Activated CD8-positive, alpha-beta T cell treated with anti-CD3 and anti-CD28 coated beads, Interleukin-2, amount 10 ng/mL, durations not matched to agents 7 days and 5 days (primary cell): ENCODE data around the gene KRT81. TPM values are rescaled to one million over a fixed set of nuclear protein-coding genes. Genes with fewer than 3 reads are reported as not detected.
"Not testable (repeated sequence)": the region's sequence is repeated elsewhere in the genome, so short reads cannot be mapped to it uniquely, and the experiment has no call there.

Source experiments
- ATAC-seq: fragments of 150-1000 bp; cut with Tn5 transposase; one replicate; pipeline ENCODE4 v1.10.0; 2021; ENCODE audit warnings: moderate library complexity
- CTCF ChIA-PET: fragments of 350-600 bp; sonication (Branson Sonifier 250); formaldehyde crosslinking; loops from one replicate; lab custom pipeline; 2021; ENCODE audit warnings: antibody characterized with exemption; lab: Charles Lee
- POLR2A ChIA-PET: fragments of 350-600 bp; sonication (Branson Sonifier 250); formaldehyde crosslinking; loops from one replicate; lab custom pipeline; 2021; ENCODE audit warnings: antibody characterized with exemption; lab: Charles Lee
- DNase-seq: peaks from one replicate; pipeline ENCODE4 v3.0.0-alpha.2; 2020
- H3K27ac Mint-ChIP-seq: one replicate; pipeline ENCODE4 v1.8.0; 2021; ENCODE audit warnings: mild to moderate bottlenecking, mixed read lengths
- H3K27me3 Mint-ChIP-seq: one replicate; pipeline ENCODE4 v1.8.0; 2021; ENCODE audit warnings: low read depth, mixed read lengths
- H3K36me3 Mint-ChIP-seq: one replicate; pipeline ENCODE4 v1.8.0; 2021; ENCODE audit warnings: low read depth, mixed read lengths
- H3K4me1 Mint-ChIP-seq: one replicate; pipeline ENCODE4 v1.8.0; 2021; ENCODE audit warnings: low read depth, mixed read lengths
- H3K4me3 Mint-ChIP-seq: one replicate; pipeline ENCODE4 v1.8.0; 2021; ENCODE audit warnings: mild to moderate bottlenecking, mixed read lengths
- H3K9me3 Mint-ChIP-seq: one replicate; pipeline ENCODE4 v1.8.0; 2022; ENCODE audit warnings: mixed read lengths; ENCODE audit not compliant: insufficient read depth
- total RNA-seq, 2 experiments: library from RNA; stranded (reverse); gene quantifications; one replicate each; pipeline ENCODE4 v1.2.3, GENCODE V29; 2021

Gene KRT81
- total RNA-seq, 2 experiments from 2014 or later = 0.29 to 0.42 TPM

- no peak for DNase-seq
- ChIA-PET POLR2A (no interaction called here), CTCF (interaction anchor here (0.9 to 6.7 kb wide), 9 partner anchors 12 to 281 kb away, joined by 3 to 50 read pairs (median 4); no protein-coding TSS in a partner anchor)
- no peaks in the 10 kb centered on the region for H3K9me3 Mint-ChIP-seq
- H3K36me3 Mint-ChIP-seq = no peaks in the 10 kb centered on the region
- H3K27me3 Mint-ChIP-seq = peaks cover 51% of the 10 kb centered on the region
- ATAC-seq = no peak
- H3K4me1 Mint-ChIP-seq = peaks cover 32% of the 10 kb centered on the region
- H3K4me3 Mint-ChIP-seq = no peak overlapping the region
- H3K27ac Mint-ChIP-seq = no peak overlapping the region
Measured at GRCh38 chr12:52306731-52307130, 15.4 kb upstream of the KRT81 start.

DNA sequence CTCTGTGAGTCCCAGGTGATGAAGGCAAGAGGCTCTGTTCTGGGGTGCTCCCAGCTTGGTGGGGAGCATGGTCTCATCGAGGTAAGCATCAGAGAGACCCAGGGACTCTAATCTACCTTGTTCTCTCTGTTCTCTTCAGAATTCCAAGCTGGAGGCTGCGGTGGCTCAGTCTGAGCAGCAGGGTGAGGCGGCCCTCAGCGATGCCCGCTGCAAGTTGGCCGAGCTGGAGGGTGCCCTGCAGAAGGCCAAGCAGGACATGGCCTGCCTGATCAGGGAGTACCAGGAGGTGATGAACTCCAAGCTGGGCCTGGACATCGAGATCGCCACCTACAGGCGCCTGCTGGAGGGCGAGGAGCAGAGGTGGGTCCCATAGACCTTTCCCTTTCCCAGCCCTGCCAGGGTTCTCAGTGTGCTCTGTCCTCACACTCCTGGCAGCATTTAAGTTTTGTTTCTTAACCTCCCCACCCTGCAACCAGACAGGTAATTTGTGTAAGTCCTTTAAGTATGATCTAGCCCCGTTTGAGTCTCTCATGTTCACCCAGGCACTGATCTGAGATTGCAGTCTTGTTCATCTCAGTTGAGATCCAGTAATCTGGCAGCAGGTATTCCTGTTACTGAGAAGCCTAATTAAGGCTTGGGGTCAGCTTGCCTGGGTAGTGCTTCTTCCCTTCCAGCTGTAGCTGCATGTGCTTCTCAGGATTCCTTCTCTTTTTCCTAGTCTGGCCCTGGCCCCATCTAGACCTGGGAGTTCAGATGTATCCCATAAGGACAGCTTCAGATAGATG lies 14.8 kb upstream of the KRT81 start:
- ATAC-seq = no peak
- Mint-ChIP-seq H3K4me1 (peaks cover 32% of the 10 kb centered on the region), H3K4me3 (no peak overlapping the region), H3K9me3 (no peaks in the 10 kb centered on the region), H3K27ac (no peak overlapping the region), H3K36me3 (no peaks in the 10 kb centered on the region), H3K27me3 (peaks cover 45% of the 10 kb centered on the region)
- DNase-seq = no peak
- ChIA-PET CTCF (interaction anchor here (0.7 to 2.8 kb wide), 8 partner anchors 9 to 280 kb away, joined by 3 to 24 read pairs (median 3); no protein-coding TSS in a partner anchor), POLR2A (no interaction called here)

DNA sequence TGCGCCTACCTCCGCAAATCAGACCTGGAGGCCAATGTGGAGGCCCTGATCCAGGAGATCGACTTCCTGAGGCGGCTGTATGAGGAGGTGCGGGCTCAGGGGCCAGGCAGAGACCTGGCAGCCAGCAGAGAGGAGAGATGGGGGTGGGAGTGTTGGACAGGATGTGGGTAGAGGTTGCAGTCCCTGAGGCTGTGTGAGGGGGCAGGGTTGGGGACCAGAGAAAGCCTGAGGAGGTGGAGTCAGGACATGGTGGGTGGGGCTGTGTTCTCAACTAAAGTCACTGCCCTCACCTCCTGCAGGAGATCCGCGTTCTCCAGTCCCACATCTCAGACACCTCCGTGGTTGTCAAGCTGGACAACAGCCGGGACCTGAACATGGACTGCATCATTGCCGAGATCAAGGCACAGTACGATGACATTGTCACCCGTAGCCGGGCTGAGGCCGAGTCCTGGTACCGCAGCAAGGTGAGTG lies 13.6 kb upstream of the KRT81 start:
- peak; percentile 58 for ATAC-seq

DNA sequence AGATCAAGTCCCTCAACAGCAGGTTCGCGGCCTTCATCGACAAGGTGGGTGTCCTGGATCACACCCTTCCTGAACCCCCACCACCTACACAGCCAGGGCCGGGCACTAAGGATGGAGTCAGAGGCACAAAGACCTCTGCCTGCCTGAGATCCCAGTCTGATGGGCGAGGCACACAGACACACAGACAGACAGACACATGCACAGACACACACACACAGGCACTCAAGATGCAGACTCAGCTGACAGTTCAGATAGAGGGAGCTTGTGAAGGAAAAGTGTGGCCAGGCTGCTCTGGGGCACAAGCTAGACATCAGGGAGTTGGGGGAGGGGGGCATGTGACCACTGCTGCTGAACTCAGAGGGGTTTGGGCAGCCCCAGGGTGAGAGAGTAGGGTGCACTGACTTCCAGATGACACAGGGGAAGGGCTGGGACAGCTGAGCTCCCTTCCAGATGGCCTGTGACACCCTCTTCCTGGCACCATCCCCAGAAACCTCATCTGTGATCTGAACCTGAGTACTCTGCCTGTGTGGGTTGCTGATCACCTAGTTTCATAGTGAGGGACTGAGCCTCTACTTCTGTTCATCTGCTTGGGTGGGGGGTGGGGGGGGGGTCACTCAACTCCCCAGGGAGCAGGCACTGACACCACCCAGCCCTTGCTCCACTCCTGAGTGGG lies 11.0 kb upstream of the KRT81 start:
- POLR2A ChIA-PET, H3K36me3 Mint-ChIP-seq, H3K4me3 Mint-ChIP-seq, H3K27ac Mint-ChIP-seq, CTCF ChIA-PET, DNase-seq, H3K9me3 Mint-ChIP-seq, ATAC-seq: not testable (repeated sequence)
- Mint-ChIP-seq H3K4me1 (peaks cover 24% of the 10 kb centered on the region), H3K27me3 (peaks cover 39% of the 10 kb centered on the region)

More for the DNA sequence above, 13.6 kb upstream of the KRT81 start:
- peaks cover 44% of the 10 kb centered on the region for H3K27me3 Mint-ChIP-seq
- H3K36me3 Mint-ChIP-seq, H3K9me3 Mint-ChIP-seq, POLR2A ChIA-PET, H3K4me3 Mint-ChIP-seq: not testable (repeated sequence)
- peak; percentile 72 for DNase-seq
- peak overlapping the region; percentile 24 for H3K27ac Mint-ChIP-seq
- CTCF ChIA-PET = interaction anchor here (0.6 to 0.8 kb wide), 2 partner anchors 19 to 26 kb away, joined by 3 read pairs; no protein-coding TSS in a partner anchor
- H3K4me1 Mint-ChIP-seq = peaks cover 32% of the 10 kb centered on the region

DNA sequence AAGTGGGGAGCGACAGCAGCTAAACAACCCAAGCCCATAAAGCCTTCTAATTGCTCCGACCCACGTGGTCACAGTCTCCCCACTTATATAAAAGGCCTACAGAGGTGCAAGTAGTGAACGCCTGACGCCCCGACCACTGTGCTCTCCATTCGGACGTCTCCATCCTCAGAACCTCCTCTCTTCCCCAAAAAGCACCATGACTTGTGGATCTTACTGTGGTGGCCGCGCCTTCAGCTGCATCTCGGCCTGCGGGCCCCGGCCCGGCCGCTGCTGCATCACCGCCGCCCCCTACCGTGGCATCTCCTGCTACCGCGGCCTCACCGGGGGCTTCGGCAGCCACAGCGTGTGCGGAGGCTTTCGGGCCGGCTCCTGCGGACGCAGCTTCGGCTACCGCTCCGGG lies 10.4 kb upstream of the KRT81 start:
- CTCF ChIA-PET, POLR2A ChIA-PET, DNase-seq, H3K36me3 Mint-ChIP-seq, H3K4me3 Mint-ChIP-seq, H3K9me3 Mint-ChIP-seq, ATAC-seq, H3K27ac Mint-ChIP-seq: not testable (repeated sequence)
- H3K27me3 Mint-ChIP-seq = peaks cover 39% of the 10 kb centered on the region
- H3K4me1 Mint-ChIP-seq = peaks cover 24% of the 10 kb centered on the region

GRCh38 chr12:52300796-52301691 lies 9.7 kb upstream of the KRT81 start:
- no peak for DNase-seq
- H3K27me3 Mint-ChIP-seq = peaks cover 36% of the 10 kb centered on the region
- no peaks in the 10 kb centered on the region for H3K36me3 Mint-ChIP-seq

GRCh38 chr12:52298677-52299190 lies 7.4 kb upstream of the KRT81 start:
- DNase-seq (no peak), ATAC-seq (no peak)
- Mint-ChIP-seq H3K36me3 (no peaks in the 10 kb centered on the region), H3K27ac (no peak overlapping the region), H3K4me1 (peaks cover 18% of the 10 kb centered on the region), H3K4me3 (no peak overlapping the region), H3K9me3 (no peaks in the 10 kb centered on the region), H3K27me3 (peaks cover 49% of the 10 kb centered on the region)
- ChIA-PET CTCF (no interaction called here), POLR2A (no interaction called here)

More at GRCh38 chr12:52300796-52301691, 9.7 kb upstream of the KRT81 start:
- ChIA-PET POLR2A (no interaction called here), CTCF (no interaction called here)
- Mint-ChIP-seq H3K4me1 (peaks cover 20% of the 10 kb centered on the region), H3K9me3 (no peaks in the 10 kb centered on the region), H3K27ac (no peak overlapping the region), H3K4me3 (no peak overlapping the region)
- no peak for ATAC-seq

DNA sequence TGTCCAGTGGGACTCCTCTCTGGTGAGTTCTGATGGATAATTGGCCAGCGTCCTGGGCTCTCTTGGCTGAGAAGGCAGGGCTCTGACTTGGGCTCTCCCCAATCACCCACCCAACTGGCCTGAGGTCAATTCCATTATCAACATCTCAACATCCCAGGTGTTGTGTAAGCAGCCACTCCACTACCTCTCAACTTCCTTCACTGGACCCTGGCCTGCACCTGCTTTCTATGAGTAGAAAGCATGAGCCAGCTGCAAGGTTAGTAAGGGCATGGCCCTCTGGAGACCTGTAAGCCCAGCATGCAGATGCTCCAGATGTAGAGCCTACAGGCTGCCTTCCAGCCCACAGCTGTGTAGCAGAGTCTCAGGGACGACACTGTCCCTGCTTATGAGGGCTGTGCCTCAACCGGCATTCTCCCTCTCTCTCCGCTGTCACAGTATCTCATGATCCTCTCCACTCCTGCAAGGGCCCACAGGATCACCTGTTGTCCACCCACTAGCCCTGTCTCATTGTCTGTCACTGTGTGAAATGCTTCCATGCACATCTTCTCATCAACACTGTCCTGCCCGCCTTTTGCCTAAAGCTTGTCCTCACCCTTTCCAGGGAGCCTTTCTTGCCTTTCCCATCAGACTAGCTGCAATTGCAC lies 5.4 kb upstream of the KRT81 start:
- Mint-ChIP-seq H3K4me3 (no peak overlapping the region), H3K36me3 (no peaks in the 10 kb centered on the region), H3K27me3 (peaks cover 64% of the 10 kb centered on the region), H3K4me1 (peaks cover 20% of the 10 kb centered on the region), H3K9me3 (no peaks in the 10 kb centered on the region), H3K27ac (no peak overlapping the region)
- ChIA-PET CTCF (interaction anchor here (1.5 to 1.7 kb wide), 2 partner anchors 9 to 18 kb away, joined by 3 to 9 read pairs; no protein-coding TSS in a partner anchor), POLR2A (no interaction called here)
- DNase-seq (no peak), ATAC-seq (no peak)

DNA sequence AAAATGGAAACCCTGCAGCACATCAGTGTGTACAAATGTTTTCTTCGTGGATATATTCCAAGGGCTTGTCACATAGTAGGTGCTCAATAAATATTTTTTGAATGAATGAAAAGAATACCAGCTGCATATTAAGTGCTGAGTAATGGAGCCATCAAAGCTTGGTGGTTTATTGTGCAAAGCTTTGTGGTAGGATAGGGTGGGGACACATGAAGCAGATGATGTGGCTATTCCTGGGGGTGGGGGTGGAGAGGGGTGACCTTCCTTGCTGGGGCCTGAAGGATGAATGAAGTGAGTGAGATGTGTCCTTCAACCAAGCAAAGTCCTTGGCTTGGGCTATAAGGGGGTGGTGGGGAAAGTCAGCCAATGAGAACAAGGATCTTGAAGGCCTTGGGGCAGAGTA lies 4.3 kb upstream of the KRT81 start:
- Mint-ChIP-seq H3K9me3 (no peaks in the 10 kb centered on the region), H3K27me3 (peaks cover 64% of the 10 kb centered on the region)
- POLR2A ChIA-PET = no interaction called here

DNA sequence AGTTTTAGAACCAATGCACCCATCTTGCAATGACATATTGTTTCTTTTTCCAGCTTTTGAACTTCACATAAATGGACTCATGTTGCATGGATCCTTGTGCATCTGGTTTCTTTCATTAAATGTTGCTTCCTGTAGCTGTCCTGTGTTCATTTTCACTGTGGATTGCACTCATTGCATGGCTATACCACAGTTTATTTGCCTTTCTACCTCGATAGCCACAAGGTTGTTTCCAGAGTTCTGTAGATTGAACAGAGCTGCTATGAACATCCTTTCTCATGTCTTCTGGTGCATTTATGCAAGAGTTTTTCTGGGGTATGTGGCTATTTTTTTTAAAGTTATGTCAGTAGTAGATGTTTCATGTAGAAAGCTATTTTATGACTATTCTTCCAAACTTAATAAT lies 3.5 kb upstream of the KRT81 start:
- H3K27me3 Mint-ChIP-seq = peaks cover 58% of the 10 kb centered on the region
- CTCF ChIA-PET = interaction anchor here (1.0 to 4.5 kb wide), 12 partner anchors 9 to 270 kb away, joined by 3 to 35 read pairs (median 4); no protein-coding TSS in a partner anchor
- peaks cover 20% of the 10 kb centered on the region for H3K4me1 Mint-ChIP-seq
- H3K27ac Mint-ChIP-seq = no peak overlapping the region
- POLR2A ChIA-PET = no interaction called here
- H3K4me3 Mint-ChIP-seq = no peak overlapping the region
- no peaks in the 10 kb centered on the region for H3K9me3 Mint-ChIP-seq
- no peak for DNase-seq
- H3K36me3 Mint-ChIP-seq = no peaks in the 10 kb centered on the region
- no peak for ATAC-seq

More for the DNA sequence above, 4.3 kb upstream of the KRT81 start:
- H3K36me3 Mint-ChIP-seq = no peaks in the 10 kb centered on the region
- DNase-seq (no peak), ATAC-seq (no peak)
- peaks cover 20% of the 10 kb centered on the region for H3K4me1 Mint-ChIP-seq
- H3K4me3 Mint-ChIP-seq = no peak overlapping the region
- H3K27ac Mint-ChIP-seq = no peak overlapping the region
- CTCF ChIA-PET = interaction anchor here (1.0 to 4.5 kb wide), 9 partner anchors 10 to 270 kb away, joined by 3 to 35 read pairs (median 4); no protein-coding TSS in a partner anchor
